PC-3 (cell line): ENCODE measurements around the gene LCN6.

Source experiments
- CTCF ChIP-seq: fragments of 300-600 bp; sonication (generic); conservative IDR thresholded peaks from 2 replicates; pipeline ENCODE4 v1.5.1; 2017; ENCODE audit warnings: antibody characterized with exemption, low read depth, mild to moderate bottlenecking, low read length
- EZH2 ChIP-seq: fragments of 300-600 bp; sonication (generic); IDR thresholded peaks from one replicate; pipeline ENCODE4 v1.6.1; 2017; ENCODE audit warnings: antibody characterized with exemption, mild to moderate bottlenecking, low read length; ENCODE audit not compliant: unreplicated experiment
- EZH2phosphoT487 ChIP-seq: fragments of 300-600 bp; sonication (generic); IDR thresholded peaks from 2 replicates; pipeline ENCODE4 v1.6.1; 2018; ENCODE audit warnings: mild to moderate bottlenecking, antibody characterized with exemption, low read length, borderline replicate concordance

- TF ChIP-seq EZH2 (no peak), CTCF (no peak), EZH2phosphoT487 (no peak)
Measured at GRCh38 chr9:136756836-136757235, 8.5 kb upstream of the LCN6 start.
